Gastrocnemius medialis (tissue), 4 donors: Measurements from ENCODE around the gene EEFSEC.

ENCODE experiments used
- CTCF ChIP-seq, 5 experiments: fragments of 450-650 bp in 3 of 5; fragments of 200-600 bp in 2 of 5; sonication (generic) in 2 of 5; IDR thresholded peaks in 4 of 5; conservative IDR thresholded peaks in 1 of 5; 1 replicate in 4 of 5; 2 replicates in 1 of 5; pipeline ENCODE4 v1.5.1; 2016 to 2019; ENCODE audit warnings: antibody characterized with exemption in 5 of 5, mild to moderate bottlenecking in 3 of 5, moderate library complexity in 3 of 5
- POLR2A ChIP-seq, 2 donors: fragments of 450-650 bp; IDR thresholded peaks; one replicate each; pipeline ENCODE4 v1.6.1; 2017; ENCODE audit warnings: antibody characterized with exemption in 2 of 2, mild to moderate bottlenecking in 2 of 2, moderate library complexity in 2 of 2

GRCh38 chr3:128408693-128409623 is 255.7 kb downstream of the EEFSEC start:
- TF ChIP-seq CTCF (IDR thresholded peaks at IDR 0.05 in 4 of 5, conservative IDR thresholded peaks at IDR 0.05 in 1 of 5), result no peak
- TF ChIP-seq POLR2A (IDR thresholded peaks at IDR 0.05), result no peak
